Stimulated activated CD8-positive, alpha-beta memory T cell treated with anti-CD3 and anti-CD28 coated beads, Interleukin-15, amount 100 ng/mL, for 1 hour (primary cell): ENCODE data around the gene GRIN1.
"Not testable (repeated sequence)": the region's sequence is repeated elsewhere in the genome, so short reads cannot be mapped to it uniquely, and the experiment has no call there.

Experiments
- DNase-seq: peaks from one replicate; pipeline ENCODE4 v3.0.0-alpha.2; 2020; ENCODE audit warnings: low read depth

Gene GRIN1

GRCh38 chr9:137111788-137112563 is 27.0 kb upstream of the GRIN1 start:
- no peak for DNase-seq

- no peak for DNase-seq
These were observed 26.2 kb upstream of the GRIN1 start for GRCh38 chr9:137112564-137113384.

- DNase-seq = no peak
These were observed 25.4 kb upstream of the GRIN1 start for GRCh38 chr9:137113385-137114159.

GRCh38 chr9:137114220-137114612 is 24.7 kb upstream of the GRIN1 start:
- DNase-seq = no peak

GRCh38 chr9:137114613-137115393 is 24.2 kb upstream of the GRIN1 start, which contains the start of gene DPP7:
Gene DPP7 (minus strand): TSS chr9:137114733. CDS start chr9:137114713, 20 bp downstream.
- DNase-seq = peak; percentile 53

GRCh38 chr9:137115394-137116026 is 23.4 kb upstream of the GRIN1 start:
- no peak for DNase-seq

GRCh38 chr9:137116027-137116507 is 22.9 kb upstream of the GRIN1 start:
- DNase-seq = no peak

GRCh38 chr9:137116728-137117127 is 22.2 kb upstream of the GRIN1 start:
- DNase-seq = no peak

GRCh38 chr9:137117269-137117731 is 21.7 kb upstream of the GRIN1 start:
- no peak for DNase-seq

- not testable (repeated sequence) for DNase-seq
These were observed 20.8 kb upstream of the GRIN1 start for GRCh38 chr9:137118092-137118603.

- DNase-seq = not testable (repeated sequence)
These were observed 16.8 kb upstream of the GRIN1 start for GRCh38 chr9:137121927-137122795.

GRCh38 chr9:137122796-137123467 is 16.0 kb upstream of the GRIN1 start:
- DNase-seq = not testable (repeated sequence)

- no peak for DNase-seq
These were observed 15.5 kb upstream of the GRIN1 start for GRCh38 chr9:137123468-137123837.

GRCh38 chr9:137123952-137124462 is 14.9 kb upstream of the GRIN1 start:
- not testable (repeated sequence) for DNase-seq

- DNase-seq = no peak
These were observed 12.2 kb upstream of the GRIN1 start for GRCh38 chr9:137126786-137127185.

GRCh38 chr9:137127301-137128157 is 11.4 kb upstream of the GRIN1 start:
- DNase-seq = no peak

GRCh38 chr9:137128158-137128861 is 10.6 kb upstream of the GRIN1 start:
- DNase-seq = no peak
